Midbrain (tissue), 1 donor: ENCODE measurements around the gene C5.

Experiments
- DNase-seq: peaks from one replicate; lab custom pipeline; 2025; lab: John Stamatoyannopoulos, UW

C5 gene

GRCh38 chr9:120910643-120911042 lies 139.4 kb downstream of the C5 start:
- no peak for DNase-seq

GRCh38 chr9:120909904-120910303 lies 140.2 kb downstream of the C5 start:
- no peak for DNase-seq

GRCh38 chr9:120905315-120906164 lies 144.5 kb downstream of the C5 start:
- DNase-seq = no peak

GRCh38 chr9:120904978-120905301 lies 145.1 kb downstream of the C5 start:
- no peak for DNase-seq

DNA sequence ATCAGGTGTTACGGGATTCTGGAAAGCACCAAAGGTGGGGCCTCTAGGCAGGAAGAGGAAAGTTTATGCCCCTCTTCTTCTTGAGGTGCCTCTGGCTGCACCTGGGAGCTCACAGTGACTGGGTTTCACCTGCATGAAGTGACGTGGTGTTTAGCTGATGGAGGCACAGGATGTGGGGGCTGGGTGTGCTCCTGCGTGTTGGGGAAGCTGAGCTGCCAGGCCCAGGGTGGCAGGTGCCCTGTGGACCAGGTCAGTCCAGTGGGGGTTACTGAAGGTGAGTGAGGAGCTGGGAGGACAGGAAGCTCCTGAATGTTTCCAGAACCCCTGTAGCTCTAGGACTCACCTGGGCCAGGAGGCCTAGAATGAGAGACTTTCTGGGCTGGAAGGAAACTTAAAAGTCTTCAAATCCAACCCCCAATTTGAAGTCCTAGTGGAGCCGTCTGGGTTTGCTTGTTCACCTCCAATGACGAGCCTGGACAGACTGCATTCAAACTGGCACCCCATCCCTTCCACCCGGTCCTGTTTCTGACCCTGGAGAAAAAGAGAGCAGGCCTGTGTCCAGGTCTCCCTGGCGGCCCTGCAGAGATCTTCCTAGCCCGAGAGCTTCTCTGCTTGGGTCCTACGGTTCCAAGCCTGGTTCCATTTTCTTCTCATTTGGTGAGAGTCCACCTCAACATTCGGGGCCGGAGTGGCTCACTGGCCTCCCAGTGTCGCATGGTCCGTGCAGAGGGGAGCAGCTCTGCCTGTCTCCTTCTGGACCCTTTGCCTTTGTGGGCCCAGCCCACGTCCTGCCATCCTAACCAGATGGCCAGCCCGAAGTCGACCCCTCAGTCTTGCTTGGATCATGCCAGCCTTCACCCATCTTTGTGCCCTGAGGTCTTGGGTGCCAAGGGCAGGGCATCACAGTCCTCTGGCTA lies 145.8 kb downstream of the C5 start:
- DNase-seq = no peak

GRCh38 chr9:120902569-120903535 lies 147.2 kb downstream of the C5 start:
- no peak for DNase-seq
